ENCODE data around the gene NCBP1.

NCBP1 gene

DNA sequence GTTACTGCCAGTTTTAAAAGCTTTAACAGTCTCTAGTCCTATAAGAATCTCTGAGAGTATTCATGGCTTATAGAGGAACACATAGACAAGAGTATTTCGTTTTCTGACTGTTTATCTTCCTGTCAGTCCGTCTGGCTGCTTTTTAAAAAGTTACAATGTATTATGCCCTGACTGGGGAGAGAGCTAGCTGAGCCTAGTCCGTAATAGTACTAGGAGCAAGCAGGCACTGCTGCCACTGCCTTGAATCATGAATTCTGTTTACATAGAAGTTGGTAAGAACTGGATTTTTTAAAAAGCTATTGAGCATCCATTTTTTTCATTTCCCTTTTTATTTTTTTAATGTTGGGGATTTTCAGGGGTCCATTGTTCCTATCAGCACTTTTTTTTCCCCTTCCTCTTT lies 37.0 kb downstream of the NCBP1 start:
- TF ChIP-seq FOXP2 (optimal IDR thresholded peaks at IDR 0.05; ENCODE audit: borderline replicate concordance, extremely low read depth, extremely low read length, insufficient read depth) = no peak
- TF ChIP-seq SIN3A (IDR thresholded peaks at IDR 0.05; ENCODE audit: borderline replicate concordance, insufficient read depth, low read length) = no peak
- TF ChIP-seq TAF1 (IDR thresholded peaks at IDR 0.05; ENCODE audit: borderline replicate concordance, insufficient read depth, low read length) = no peak
- TF ChIP-seq, protein P1, sequence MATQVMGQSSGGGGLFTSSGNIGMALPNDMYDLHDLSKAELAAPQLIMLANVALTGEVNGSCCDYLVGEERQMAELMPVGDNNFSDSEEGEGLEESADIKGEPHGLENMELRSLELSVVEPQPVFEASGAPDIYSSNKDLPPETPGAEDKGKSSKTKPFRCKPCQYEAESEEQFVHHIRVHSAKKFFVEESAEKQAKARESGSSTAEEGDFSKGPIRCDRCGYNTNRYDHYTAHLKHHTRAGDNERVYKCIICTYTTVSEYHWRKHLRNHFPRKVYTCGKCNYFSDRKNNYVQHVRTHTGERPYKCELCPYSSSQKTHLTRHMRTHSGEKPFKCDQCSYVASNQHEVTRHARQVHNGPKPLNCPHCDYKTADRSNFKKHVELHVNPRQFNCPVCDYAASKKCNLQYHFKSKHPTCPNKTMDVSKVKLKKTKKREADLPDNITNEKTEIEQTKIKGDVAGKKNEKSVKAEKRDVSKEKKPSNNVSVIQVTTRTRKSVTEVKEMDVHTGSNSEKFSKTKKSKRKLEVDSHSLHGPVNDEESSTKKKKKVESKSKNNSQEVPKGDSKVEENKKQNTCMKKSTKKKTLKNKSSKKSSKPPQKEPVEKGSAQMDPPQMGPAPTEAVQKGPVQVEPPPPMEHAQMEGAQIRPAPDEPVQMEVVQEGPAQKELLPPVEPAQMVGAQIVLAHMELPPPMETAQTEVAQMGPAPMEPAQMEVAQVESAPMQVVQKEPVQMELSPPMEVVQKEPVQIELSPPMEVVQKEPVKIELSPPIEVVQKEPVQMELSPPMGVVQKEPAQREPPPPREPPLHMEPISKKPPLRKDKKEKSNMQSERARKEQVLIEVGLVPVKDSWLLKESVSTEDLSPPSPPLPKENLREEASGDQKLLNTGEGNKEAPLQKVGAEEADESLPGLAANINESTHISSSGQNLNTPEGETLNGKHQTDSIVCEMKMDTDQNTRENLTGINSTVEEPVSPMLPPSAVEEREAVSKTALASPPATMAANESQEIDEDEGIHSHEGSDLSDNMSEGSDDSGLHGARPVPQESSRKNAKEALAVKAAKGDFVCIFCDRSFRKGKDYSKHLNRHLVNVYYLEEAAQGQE (IDR thresholded peaks at IDR 0.05; ENCODE audit: insufficient read depth in 1 of 2, low read depth in 2 of 2, low read length in 2 of 2) = no peak
- TF ChIP-seq POLR2AphosphoS5 (IDR thresholded peaks at IDR 0.05; ENCODE audit: low read depth, low read length) = no peak

DNA sequence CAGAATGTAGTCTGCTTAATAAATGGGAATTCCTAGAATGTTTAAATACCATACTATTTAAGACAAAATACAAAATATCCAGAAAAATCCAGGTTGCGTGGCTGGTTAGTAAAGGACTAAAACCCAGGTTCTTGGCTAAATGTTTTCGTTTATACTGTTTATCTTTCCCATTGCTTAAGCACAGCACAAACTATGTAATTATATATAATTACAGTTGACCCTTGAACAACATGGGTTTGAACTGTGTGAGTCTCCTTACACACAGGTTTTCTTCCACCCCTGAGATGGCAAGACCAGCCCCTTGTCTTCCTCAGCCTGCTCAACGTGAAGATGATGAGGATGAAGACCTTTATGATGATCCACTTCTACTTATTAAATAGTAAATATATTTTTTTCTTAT lies 38.8 kb downstream of the NCBP1 start:
- TF ChIP-seq, protein P1 (IDR thresholded peaks at IDR 0.05; ENCODE audit: insufficient read depth in 1 of 2, low read depth in 2 of 2, low read length in 2 of 2) = no peak
- no peak for TF ChIP-seq SIN3A (IDR thresholded peaks at IDR 0.05; ENCODE audit: borderline replicate concordance, insufficient read depth, low read length)
- no peak for TF ChIP-seq FOXP2 (optimal IDR thresholded peaks at IDR 0.05; ENCODE audit: borderline replicate concordance, extremely low read depth, extremely low read length, insufficient read depth)
- no peak for TF ChIP-seq TAF1 (IDR thresholded peaks at IDR 0.05; ENCODE audit: borderline replicate concordance, insufficient read depth, low read length)
- no peak for TF ChIP-seq POLR2AphosphoS5 (IDR thresholded peaks at IDR 0.05; ENCODE audit: low read depth, low read length)

DNA sequence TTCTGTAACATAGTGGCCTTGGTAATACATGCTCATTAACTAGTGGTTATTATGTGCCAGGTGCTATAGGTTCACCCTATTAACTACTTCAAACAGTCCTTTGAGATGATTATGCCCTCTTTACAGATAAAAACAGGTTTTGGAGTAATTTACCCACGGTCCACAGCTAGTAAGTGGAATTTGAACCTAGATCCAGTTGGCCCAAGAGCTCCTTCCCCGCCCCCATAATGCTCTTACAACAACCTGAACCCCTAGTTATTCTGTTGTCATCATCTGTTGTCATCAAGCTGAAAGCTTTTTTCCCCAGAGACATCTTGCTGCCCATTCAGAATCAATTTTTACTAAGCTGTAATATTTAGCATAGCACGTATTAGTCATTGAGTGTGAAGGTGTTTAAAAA lies 40.3 kb downstream of the NCBP1 start:
- TF ChIP-seq TAF1 (IDR thresholded peaks at IDR 0.05; ENCODE audit: borderline replicate concordance, insufficient read depth, low read length) = no peak
- TF ChIP-seq, protein P1 (IDR thresholded peaks at IDR 0.05; ENCODE audit: insufficient read depth in 1 of 2, low read depth in 2 of 2, low read length in 2 of 2) = no peak
- no peak for TF ChIP-seq SIN3A (IDR thresholded peaks at IDR 0.05; ENCODE audit: borderline replicate concordance, insufficient read depth, low read length)
- no peak for TF ChIP-seq FOXP2 (optimal IDR thresholded peaks at IDR 0.05; ENCODE audit: borderline replicate concordance, extremely low read depth, extremely low read length, insufficient read depth)
- TF ChIP-seq POLR2AphosphoS5 (IDR thresholded peaks at IDR 0.05; ENCODE audit: low read depth, low read length) = no peak

DNA sequence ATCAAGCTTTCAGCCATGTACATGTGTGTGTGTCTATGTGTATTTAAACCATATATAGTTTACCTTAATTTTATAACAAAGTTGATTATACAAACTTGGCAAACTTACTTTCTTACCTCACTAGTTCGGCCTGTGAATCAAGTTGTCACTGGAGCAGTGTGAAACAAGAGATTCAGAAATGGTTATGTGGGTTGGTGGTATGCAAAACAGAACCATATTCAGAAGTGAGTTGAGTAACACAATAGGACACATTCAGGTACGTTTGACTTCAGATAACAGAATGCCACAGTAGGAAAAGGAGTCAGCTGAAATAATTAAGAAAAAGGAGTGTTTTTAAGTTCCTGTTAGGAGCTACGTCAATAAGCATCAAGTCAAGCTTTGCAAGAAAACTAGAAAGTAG lies 42.0 kb downstream of the NCBP1 start:
- TF ChIP-seq SIN3A (IDR thresholded peaks at IDR 0.05; ENCODE audit: borderline replicate concordance, insufficient read depth, low read length) (no peak), TAF1 (IDR thresholded peaks at IDR 0.05; ENCODE audit: borderline replicate concordance, insufficient read depth, low read length) (no peak), POLR2AphosphoS5 (IDR thresholded peaks at IDR 0.05; ENCODE audit: low read depth, low read length) (no peak), FOXP2 (optimal IDR thresholded peaks at IDR 0.05; ENCODE audit: borderline replicate concordance, extremely low read depth, extremely low read length, insufficient read depth) (no peak)
- TF ChIP-seq, protein P1 (IDR thresholded peaks at IDR 0.05; ENCODE audit: insufficient read depth in 1 of 2, low read depth in 2 of 2, low read length in 2 of 2) = no peak

DNA sequence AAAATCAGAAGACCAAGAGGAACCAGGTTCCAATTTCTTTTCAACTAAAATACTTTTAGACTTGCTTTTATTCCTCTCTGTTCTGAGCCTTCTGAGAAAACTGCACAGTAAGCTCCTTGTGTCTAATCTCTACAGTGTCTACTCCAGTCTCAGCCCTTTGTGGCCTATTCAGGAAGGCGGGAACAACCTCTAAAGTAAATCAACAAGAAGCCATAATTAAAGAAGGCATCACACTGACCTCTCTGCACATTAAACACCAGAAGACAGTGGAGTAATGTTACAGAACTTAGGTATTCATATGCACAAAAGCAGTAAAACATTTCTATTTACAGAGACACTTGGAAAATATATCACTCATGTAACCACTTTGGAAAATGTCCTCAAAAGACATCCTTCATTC lies 48.6 kb downstream of the NCBP1 start:
- TF ChIP-seq SIN3A (IDR thresholded peaks at IDR 0.05; ENCODE audit: borderline replicate concordance, insufficient read depth, low read length) (no peak), FOXP2 (optimal IDR thresholded peaks at IDR 0.05; ENCODE audit: borderline replicate concordance, extremely low read depth, extremely low read length, insufficient read depth) (no peak), TAF1 (IDR thresholded peaks at IDR 0.05; ENCODE audit: borderline replicate concordance, insufficient read depth, low read length) (no peak)
- TF ChIP-seq, protein P1 (IDR thresholded peaks at IDR 0.05; ENCODE audit: insufficient read depth in 1 of 2, low read depth in 2 of 2, low read length in 2 of 2) = no peak
